H9 (cell line): ENCODE data around the gene SLC2A4. TPM values are rescaled to one million over a fixed set of nuclear protein-coding genes. Genes with fewer than 3 reads are reported as not detected.

Experiments
- DNase-seq: peaks from one replicate; pipeline ENCODE4 v3.0.0-alpha.2; 2017
- H2AFZ ChIP-seq: one replicate; pipeline ENCODE4 v1.6.1; 2013; ENCODE audit warnings: mild to moderate bottlenecking, low read length, control low read depth, moderate library complexity
- H2AK5ac ChIP-seq: 2 replicates; pipeline ENCODE4 v1.6.1; 2013; ENCODE audit warnings: low read length, control low read depth, mixed read lengths; ENCODE audit not compliant: insufficient read length
- H2BK120ac ChIP-seq: one replicate; pipeline ENCODE4 v1.6.1; 2013; ENCODE audit warnings: low read depth, mild to moderate bottlenecking, low read length, control low read depth, inconsistent platforms; ENCODE audit not compliant: poor library complexity, severe bottlenecking
- H2BK12ac ChIP-seq: 2 replicates; pipeline ENCODE4 v1.6.1; 2013; ENCODE audit warnings: low read length, control low read depth, mixed read lengths, low read depth; ENCODE audit not compliant: insufficient read length
- H2BK15ac ChIP-seq: 2 replicates; pipeline ENCODE4 v1.6.1; 2013; ENCODE audit warnings: low read depth, low read length, control low read depth
- H2BK20ac ChIP-seq: one replicate; pipeline ENCODE4 v1.6.1; 2013; ENCODE audit warnings: low read depth, mild to moderate bottlenecking, low read length, control low read depth, inconsistent platforms; ENCODE audit not compliant: poor library complexity, severe bottlenecking
- H2BK5ac ChIP-seq: 2 replicates; pipeline ENCODE4 v1.6.1; 2013; ENCODE audit warnings: low read length, control low read depth, mixed read lengths; ENCODE audit not compliant: insufficient read length
- H3K14ac ChIP-seq: 2 replicates; pipeline ENCODE4 v1.6.1; 2013; ENCODE audit warnings: low read length, control low read depth; ENCODE audit not compliant: insufficient read depth
- H3K18ac ChIP-seq: 2 replicates; pipeline ENCODE4 v1.6.1; 2013; ENCODE audit warnings: low read depth, mild to moderate bottlenecking, mixed read lengths, low read length, control low read depth; ENCODE audit not compliant: insufficient read length
- H3K23ac ChIP-seq: 2 replicates; pipeline ENCODE4 v1.6.1; 2013; ENCODE audit warnings: low read length, control low read depth, mixed read lengths, low read depth; ENCODE audit not compliant: insufficient read length
- H3K23me2 ChIP-seq: 2 replicates; pipeline ENCODE4 v1.6.1; 2013; ENCODE audit warnings: low read depth, mild to moderate bottlenecking, mixed read lengths, low read length, control low read depth; ENCODE audit not compliant: insufficient read length, poor library complexity, severe bottlenecking
- H3K27ac ChIP-seq: 2 replicates; pipeline ENCODE4 v1.5.1; 2013; ENCODE audit warnings: low read length, control low read depth, mixed read lengths, low read depth; ENCODE audit not compliant: insufficient read length
- H3K27me3 ChIP-seq: 2 replicates; pipeline ENCODE4 v1.6.1; 2013; ENCODE audit warnings: low read length, control low read depth, inconsistent platforms; ENCODE audit not compliant: insufficient read depth
- H3K4ac ChIP-seq: 2 replicates; pipeline ENCODE4 v1.6.1; 2013; ENCODE audit warnings: low read depth, mild to moderate bottlenecking, control low read depth, inconsistent platforms, low read length, moderate library complexity
- H3K4me1 ChIP-seq: 2 replicates; pipeline ENCODE4 v1.6.1; 2013; ENCODE audit warnings: low read length, control low read depth, inconsistent platforms; ENCODE audit not compliant: insufficient read depth
- H3K4me2 ChIP-seq: 2 replicates; pipeline ENCODE4 v1.6.1; 2013; ENCODE audit warnings: low read length, control low read depth, mixed read lengths; ENCODE audit not compliant: insufficient read length, insufficient read depth
- H3K56ac ChIP-seq: 2 replicates; pipeline ENCODE4 v1.6.1; 2013; ENCODE audit warnings: low read depth, mild to moderate bottlenecking, mixed read lengths, low read length, control low read depth; ENCODE audit not compliant: insufficient read length
- H3K79me1 ChIP-seq: 2 replicates; pipeline ENCODE4 v1.6.1; 2013; ENCODE audit warnings: low read depth, mild to moderate bottlenecking, moderate library complexity, low read length, control low read depth, inconsistent platforms; ENCODE audit not compliant: insufficient read depth, poor library complexity, severe bottlenecking
- H3K79me2 ChIP-seq: 2 replicates; pipeline ENCODE4 v1.6.1; 2013; ENCODE audit warnings: low read length, control low read depth, inconsistent platforms; ENCODE audit not compliant: insufficient read depth
- H3K9ac ChIP-seq: 2 replicates; pipeline ENCODE4 v1.6.1; 2013; ENCODE audit warnings: low read length, control low read depth, mixed read lengths; ENCODE audit not compliant: insufficient read length; ENCODE audit errors: extremely low read depth
- H3K9me3 ChIP-seq: one replicate; pipeline ENCODE4 v1.6.1; 2013; ENCODE audit warnings: low read depth, low read length, inconsistent platforms; ENCODE audit not compliant: control insufficient read depth
- H3T11ph ChIP-seq: one replicate; pipeline ENCODE4 v1.6.1; 2013; ENCODE audit warnings: mild to moderate bottlenecking, low read length, control low read depth, inconsistent platforms
- H4K20me1 ChIP-seq: one replicate; pipeline ENCODE4 v1.6.1; 2013; ENCODE audit not compliant: control insufficient read depth, insufficient read length, insufficient read depth
- H4K5ac ChIP-seq: 2 replicates; pipeline ENCODE4 v1.6.1; 2013; ENCODE audit warnings: low read depth, mild to moderate bottlenecking, mixed read lengths, low read length, control low read depth; ENCODE audit not compliant: insufficient read length
- H4K8ac ChIP-seq: replicated peaks from 2 replicates; pipeline ENCODE4 v1.6.1; 2013; ENCODE audit warnings: low read length, control low read depth, mixed read lengths, low read depth; ENCODE audit not compliant: insufficient read length
- H4K91ac ChIP-seq: 2 replicates; pipeline ENCODE4 v1.6.1; 2013; ENCODE audit warnings: low read depth, mild to moderate bottlenecking, moderate library complexity, mixed read lengths, low read length, control low read depth; ENCODE audit not compliant: insufficient read length
- H3K27ac Mint-ChIP-seq, 3 experiments: 2 replicates in 2 of 3; 3 replicates in 1 of 3; pipeline ENCODE4 v1.8.0; 2020 to 2021; ENCODE audit warnings: mixed read lengths in 3 of 3, mild to moderate bottlenecking in 1 of 3, moderate library complexity in 1 of 3
- H3K27me3 Mint-ChIP-seq: 2 replicates; pipeline ENCODE4 v1.8.0; 2021; ENCODE audit warnings: low read depth, mild to moderate bottlenecking, moderate library complexity, mixed read lengths
- H3K36me3 Mint-ChIP-seq, 3 experiments: 2 replicates in 2 of 3; 3 replicates in 1 of 3; pipeline ENCODE4 v1.8.0; 2020 to 2021; ENCODE audit warnings: low read depth in 3 of 3, mixed read lengths in 3 of 3; ENCODE audit not compliant: insufficient read depth in 1 of 3
- H3K4me1 Mint-ChIP-seq, 2 experiments: 2 replicates each; pipeline ENCODE4 v1.8.0; 2020; ENCODE audit warnings: mixed read lengths in 2 of 2
- H3K4me3 Mint-ChIP-seq, 2 experiments: 2 replicates in 1 of 2; 3 replicates in 1 of 2; pipeline ENCODE4 v1.8.0; 2020 to 2021; ENCODE audit warnings: mild to moderate bottlenecking in 2 of 2, mixed read lengths in 2 of 2, moderate library complexity in 1 of 2
- H3K9me3 Mint-ChIP-seq, 2 experiments: 2 replicates in 1 of 2; 3 replicates in 1 of 2; pipeline ENCODE4 v1.8.0; 2020; ENCODE audit warnings: mild to moderate bottlenecking in 2 of 2, mixed read lengths in 2 of 2, moderate library complexity in 1 of 2
- CTCF ChIP-seq: fragments of 200-600 bp; sonication (generic); conservative IDR thresholded peaks from 3 replicates; pipeline ENCODE4 v1.8.0; 2021; ENCODE audit warnings: antibody characterized with exemption, mild to moderate bottlenecking
- WGBS: extraction: QIAGEN DNeasy Blood & Tissue Kit; methylation state at CpG from one replicate; pipeline ENCODE4 v1.1.7; 2013; ENCODE audit warnings: missing lambda C conversion rate, low lambda C conversion rate, mixed read lengths; ENCODE audit not compliant: insufficient read length; ENCODE audit errors: extremely low coverage; 5-methylcytosine and 5-hydroxymethylcytosine counted together
- total RNA-seq: library from RNA; stranded (reverse); gene quantifications from 2 replicates; pipeline ENCODE4 v1.2.1, GENCODE V29; 2021

The SLC2A4 gene
- total RNA-seq, 1 experiment from 2014 or later: 4.4 TPM

- Mint-ChIP-seq H3K4me3 (peak overlapping the region; percentile 95 to 97), H3K27me3 (no peaks in the 10 kb centered on the region; the same call in 1 of the 2 replicates), H3K9me3 (peaks cover 0 to 2% of the 10 kb centered on the region in 2 experiments; a peak in 2 of 5 replicates), H3K36me3 (peaks cover 27 to 52% (median 47%) of the 10 kb centered on the region in 3 experiments), H3K27ac (peak overlapping the region; percentile 96 to 100 (median 99)), H3K4me1 (peaks cover 34% of the 10 kb centered on the region in 2 experiments)
- Histone ChIP-seq H3K4ac (no peak overlapping the region), H3K14ac (no peak overlapping the region), H2BK20ac (no peak overlapping the region), H3K27ac (peak overlapping the region; percentile 62), H3K9me3 (no peaks in the 10 kb centered on the region), H2BK15ac (no peak overlapping the region), H3K23me2 (peaks cover 4% of the 10 kb centered on the region), H3K18ac (peak overlapping the region; percentile 25), H4K91ac (no peak overlapping the region), H3K23ac (no peak overlapping the region), H3K4me1 (no peaks in the 10 kb centered on the region), H2BK5ac (no peak overlapping the region), H4K20me1 (no peaks in the 10 kb centered on the region), H4K8ac (no peak overlapping the region), H3K79me1 (peaks cover 5% of the 10 kb centered on the region), H3K79me2 (peaks cover 4% of the 10 kb centered on the region; the same call in 1 of the 2 replicates), H2AFZ (no peak overlapping the region), H3T11ph (no peak overlapping the region), H3K4me2 (peak overlapping the region; percentile 98), H2AK5ac (no peak overlapping the region), H2BK12ac (no peak overlapping the region), H3K27me3 (no peaks in the 10 kb centered on the region), H3K56ac (no peak overlapping the region), H2BK120ac (no peak overlapping the region), H3K9ac (peak overlapping the region; percentile 53), H4K5ac (no peak overlapping the region)
- DNase-seq: peak; percentile 99
- TF ChIP-seq CTCF: peak; percentile 21; the same call in 1 of the 3 replicates
- WGBS: no CpG with 5 or more reads among the region's 49 CpGs
Observed at GRCh38 chr17:7242717-7243452, 38.6 kb upstream of the SLC2A4 start.
